RWPE2 (cell line): ENCODE data around the gene TDP2.

Source experiments
- ATAC-seq: fragments of 200-7000 bp; cut with Tn5 transposase; 3 replicates; pipeline ENCODE4 v1.9.1; 2021; ENCODE audit warnings: low read depth
- DNase-seq: peaks from one replicate; pipeline ENCODE4 v3.0.0-alpha.2; 2020; ENCODE audit warnings: low spot score
- H3K27ac ChIP-seq: fragments of 450-650 bp; 2 replicates; pipeline ENCODE4 v1.5.1; 2017; ENCODE audit warnings: mild to moderate bottlenecking; ENCODE audit not compliant: poor library complexity, severe bottlenecking
- H3K27me3 ChIP-seq: fragments of 250-450 bp; sonication (Bioruptor Pico); 2 replicates; pipeline ENCODE4 v1.5.1; 2021; ENCODE audit warnings: mild to moderate bottlenecking, moderate library complexity; ENCODE audit not compliant: insufficient read depth, poor library complexity, severe bottlenecking
- H3K36me3 ChIP-seq: fragments of 250-450 bp; sonication (Bioruptor Pico); 2 replicates; pipeline ENCODE4 v1.5.1; 2020; ENCODE audit warnings: low read depth, mild to moderate bottlenecking, moderate library complexity
- H3K4me1 ChIP-seq: fragments of 250-450 bp; sonication (Bioruptor Pico); 2 replicates; pipeline ENCODE4 v1.5.1; 2021; ENCODE audit warnings: mild to moderate bottlenecking, moderate library complexity; ENCODE audit not compliant: insufficient read depth, poor library complexity, severe bottlenecking
- H3K4me3 ChIP-seq: fragments of 250-450 bp; sonication (Bioruptor Pico); 2 replicates; pipeline ENCODE4 v1.5.1; 2021; ENCODE audit warnings: mild to moderate bottlenecking, moderate library complexity; ENCODE audit not compliant: severe bottlenecking
- H3K9me3 ChIP-seq: fragments of 250-450 bp; sonication (Bioruptor Pico); 2 replicates; pipeline ENCODE4 v1.5.1; 2021; ENCODE audit warnings: mild to moderate bottlenecking, moderate library complexity; ENCODE audit not compliant: severe bottlenecking
- CTCF ChIP-seq: fragments of 450-650 bp; IDR thresholded peaks from one replicate; pipeline ENCODE4 v1.5.1; 2017; ENCODE audit warnings: mild to moderate bottlenecking, moderate library complexity; ENCODE audit not compliant: poor library complexity, severe bottlenecking

Gene TDP2

GRCh38 chr6:24694198-24694597 is 27.5 kb upstream of the TDP2 start:
- ATAC-seq (no peak), DNase-seq (no peak)
- H3K4me1 ChIP-seq = no peaks in the 10 kb centered on the region
- H3K9me3 ChIP-seq = no peaks in the 10 kb centered on the region
- H3K27ac ChIP-seq = no peak overlapping the region
- H3K4me3 ChIP-seq = no peak overlapping the region
- H3K36me3 ChIP-seq = 0 out of 2 replicates have a peak, but pooled peaks cover 9% of the 10 kb centered on the region
- TF ChIP-seq CTCF = no peak
- H3K27me3 ChIP-seq = no peaks in the 10 kb centered on the region

GRCh38 chr6:24692848-24693592 is 26.3 kb upstream of the TDP2 start:
- DNase-seq (no peak), ATAC-seq (no peak)
- Histone ChIP-seq H3K27ac (no peak overlapping the region), H3K36me3 (0 out of 2 replicates have a peak, but pooled peaks cover 2% of the 10 kb centered on the region), H3K4me3 (no peak overlapping the region), H3K27me3 (no peaks in the 10 kb centered on the region), H3K4me1 (no peaks in the 10 kb centered on the region), H3K9me3 (no peaks in the 10 kb centered on the region)
- no peak for TF ChIP-seq CTCF

- DNase-seq (no peak), ATAC-seq (no peak)
- Histone ChIP-seq H3K4me3 (no peak overlapping the region), H3K27ac (no peak overlapping the region), H3K4me1 (no peaks in the 10 kb centered on the region), H3K36me3 (no peaks in the 10 kb centered on the region), H3K9me3 (no peaks in the 10 kb centered on the region), H3K27me3 (no peaks in the 10 kb centered on the region)
- no peak for TF ChIP-seq CTCF
These were observed 25.7 kb upstream of the TDP2 start for GRCh38 chr6:24692415-24692814.

GRCh38 chr6:24692003-24692402 is 25.3 kb upstream of the TDP2 start:
- DNase-seq (no peak), ATAC-seq (no peak)
- H3K4me1 ChIP-seq = no peaks in the 10 kb centered on the region
- no peaks in the 10 kb centered on the region for H3K27me3 ChIP-seq
- no peaks in the 10 kb centered on the region for H3K9me3 ChIP-seq
- H3K4me3 ChIP-seq = no peak overlapping the region
- TF ChIP-seq CTCF = no peak
- no peak overlapping the region for H3K27ac ChIP-seq
- H3K36me3 ChIP-seq = no peaks in the 10 kb centered on the region

- H3K4me3 ChIP-seq = no peak overlapping the region
- H3K36me3 ChIP-seq = no peaks in the 10 kb centered on the region
- no peak for TF ChIP-seq CTCF
- H3K9me3 ChIP-seq = no peaks in the 10 kb centered on the region
- H3K4me1 ChIP-seq = no peaks in the 10 kb centered on the region
- H3K27me3 ChIP-seq = no peaks in the 10 kb centered on the region
- no peak for DNase-seq
- ATAC-seq = no peak
- no peak overlapping the region for H3K27ac ChIP-seq
These were observed 24.9 kb upstream of the TDP2 start for GRCh38 chr6:24691550-24691949.
